GM12892 (cell line): Measurements from ENCODE around the gene MEN1.
A peak's percentile ranks its signal among the peaks of the same experiment; 100 is the strongest.

Experiments used
- DNase-seq: peaks from one replicate; pipeline ENCODE4 v3.0.0; 2011; ENCODE audit not compliant: insufficient read length
- FAIRE-seq: peaks from 2 replicates; lab custom pipeline; 2011; peaks lifted over from hg19 to GRCh38; lab: Jason Lieb, UNC
- POLR2A ChIP-seq: IDR thresholded peaks from 2 replicates; pipeline ENCODE4 v1.6.1; 2011; ENCODE audit warnings: low read depth, low read length, control low read depth
- POLR2AphosphoS5 ChIP-seq: IDR thresholded peaks from 2 replicates; pipeline ENCODE4 v1.6.1; 2011; ENCODE audit warnings: low read depth, low read length, control low read depth
- TAF1 ChIP-seq: IDR thresholded peaks from 2 replicates; pipeline ENCODE4 v1.6.1; 2011; ENCODE audit warnings: low read depth, mild to moderate bottlenecking, control low read depth, low read length, borderline replicate concordance

The MEN1 gene

GRCh38 chr11:64784813-64785581 lies 25.4 kb downstream of the MEN1 start:
- no peak for DNase-seq
- TF ChIP-seq POLR2AphosphoS5 (no peak), POLR2A (no peak), TAF1 (no peak)
- FAIRE-seq, result no peak

GRCh38 chr11:64778473-64779298 lies 31.7 kb downstream of the MEN1 start, which contains the start of gene SF1:
Gene SF1, minus strand, starts transcription at chr11:64778542. Its CDS starts 150 bp downstream, at chr11:64778392.
- peak; percentile 100 for FAIRE-seq
- TF ChIP-seq POLR2A, result peak; percentile 95
- peak; percentile 70 for TF ChIP-seq TAF1
- peak; percentile 96 for TF ChIP-seq POLR2AphosphoS5
- DNase-seq, result peak; percentile 90

GRCh38 chr11:64778223-64778472 lies 32.2 kb downstream of the MEN1 start:
- no peak for FAIRE-seq
- peak; percentile 79; the same call in 1 of the 2 replicates for TF ChIP-seq POLR2A
- no peak for TF ChIP-seq TAF1
- no peak for DNase-seq

GRCh38 chr11:64777449-64778222 lies 32.7 kb downstream of the MEN1 start:
- FAIRE-seq (peak; percentile 84), DNase-seq (peak; percentile 90)
- TF ChIP-seq POLR2A, result peak; percentile 63; the same call in 1 of the 2 replicates
- TF ChIP-seq TAF1, result no peak
- peak; percentile 71; the same call in 1 of the 2 replicates for TF ChIP-seq POLR2AphosphoS5

- FAIRE-seq (no peak), DNase-seq (no peak)
- TF ChIP-seq POLR2A, result no peak
- no peak for TF ChIP-seq TAF1
- no peak for TF ChIP-seq POLR2AphosphoS5
Measured at GRCh38 chr11:64776875-64777274, 33.5 kb downstream of the MEN1 start.

- TF ChIP-seq POLR2AphosphoS5 (no peak), TAF1 (no peak), POLR2A (0 out of 2 replicates have a peak, but pooled peaks have one; percentile 0)
- FAIRE-seq (no peak), DNase-seq (no peak)
Measured at GRCh38 chr11:64776425-64776824, 33.9 kb downstream of the MEN1 start.

GRCh38 chr11:64774144-64774543 lies 36.2 kb downstream of the MEN1 start:
- no peak for DNase-seq
- no peak for FAIRE-seq
- TF ChIP-seq POLR2A (no peak), POLR2AphosphoS5 (no peak), TAF1 (no peak)

- TF ChIP-seq POLR2A, result peak; percentile 22
- peak; percentile 39; the same call in 1 of the 2 replicates for TF ChIP-seq POLR2AphosphoS5
- TF ChIP-seq TAF1, result no peak
- peak; percentile 13 for DNase-seq
- peak; percentile 44 for FAIRE-seq
Measured at GRCh38 chr11:64772303-64773018, 37.9 kb downstream of the MEN1 start.

- DNase-seq (no peak), FAIRE-seq (peak; percentile 30)
- no peak for TF ChIP-seq POLR2A
- no peak for TF ChIP-seq TAF1
- TF ChIP-seq POLR2AphosphoS5, result no peak
Measured at GRCh38 chr11:64771861-64772260, 38.5 kb downstream of the MEN1 start.

GRCh38 chr11:64770120-64770519 lies 40.2 kb downstream of the MEN1 start:
- FAIRE-seq (no peak), DNase-seq (no peak)
- TF ChIP-seq POLR2AphosphoS5 (peak; percentile 82), TAF1 (no peak), POLR2A (peak; percentile 4; the same call in 1 of the 2 replicates)

GRCh38 chr11:64769283-64769682 lies 41.1 kb downstream of the MEN1 start:
- DNase-seq (no peak), FAIRE-seq (no peak)
- TF ChIP-seq TAF1 (no peak), POLR2A (peak; percentile 34; the same call in 1 of the 2 replicates), POLR2AphosphoS5 (peak; percentile 29; the same call in 1 of the 2 replicates)
